Gastrocnemius medialis (tissue), 4 donors: ENCODE results near the gene FAM168A. TPM values are rescaled to one million over a fixed set of nuclear protein-coding genes. Genes with fewer than 3 reads are reported as not detected.

Source experiments
- ATAC-seq, 2 donors: fragments of 150-250 bp; one replicate each; pipeline ENCODE4 v1.9.1; 2016
- DNase-seq, 2 donors: peaks; one replicate each; pipeline ENCODE4 v3.0.0-alpha.2; 2019
- H3K27ac ChIP-seq, 4 donors: fragments of 200-600 bp; sonication (generic); 1 replicate in 1 of 4; 2 replicates in 3 of 4; pipeline ENCODE4 v1.5.1; 2016 to 2018; ENCODE audit warnings: mild to moderate bottlenecking in 2 of 4, moderate library complexity in 1 of 4
- H3K27me3 ChIP-seq, 3 donors: fragments of 200-600 bp; sonication (generic) in 2 of 3; 1 replicate in 1 of 3; 2 replicates in 2 of 3; pipeline versions ENCODE4 v1.5.1 to v1.6.0; 2016 to 2019; ENCODE audit warnings: mild to moderate bottlenecking in 1 of 3, moderate library complexity in 1 of 3
- H3K36me3 ChIP-seq, 2 donors: fragments of 200-600 bp; sonication (generic) in 1 of 2; one replicate each; pipeline ENCODE4 v1.5.1; 2017 to 2018
- H3K4me1 ChIP-seq, 2 donors: fragments of 200-600 bp; sonication (generic) in 1 of 2; one replicate each; pipeline ENCODE4 v1.5.1; 2016 to 2017; ENCODE audit warnings: mild to moderate bottlenecking in 2 of 2
- H3K4me3 ChIP-seq, 4 donors: fragments of 200-600 bp; sonication (generic) in 3 of 4; 1 replicate in 1 of 4; 2 replicates in 3 of 4; pipeline ENCODE4 v1.5.1; 2016 to 2019; ENCODE audit warnings: mild to moderate bottlenecking in 2 of 4
- H3K9me3 ChIP-seq, 3 donors: fragments of 200-600 bp; sonication (generic) in 2 of 3; 1 replicate in 1 of 3; 2 replicates in 2 of 3; pipeline ENCODE4 v1.5.1; 2016 to 2019
- POLR2A ChIP-seq, 2 donors: fragments of 450-650 bp; IDR thresholded peaks; one replicate each; pipeline ENCODE4 v1.6.1; 2017; ENCODE audit warnings: antibody characterized with exemption in 2 of 2, mild to moderate bottlenecking in 2 of 2, moderate library complexity in 2 of 2
- in situ Hi-C, 4 donors: fragments of 200-750 bp; cut with MboI; loops; one replicate each; pipeline versions ENCODE4 v1.15.0 to v1.8.0; 2017; ENCODE audit warnings: low sequenced_read_pairs in 4 of 4
- intact Hi-C: fragments of 100-400 bp; cut with DNase I; formaldehyde crosslinking; loops from one replicate; pipeline ENCODE4 v1.15.1; 2023; ENCODE audit warnings: low total_unique reads
- total RNA-seq, 4 donors: library from RNA; depleted of rRNA; stranded (reverse); fragments of >200 nt; gene quantifications; one replicate each; pipeline versions ENCODE4 v1.1.0 to v1.2.3, GENCODE V29; 2016
- TF ChIP-seq, protein P1 (sequence below), 5 experiments: fragments of 450-650 bp in 3 of 5; fragments of 200-600 bp in 2 of 5; sonication (generic) in 2 of 5; IDR thresholded peaks in 4 of 5; conservative IDR thresholded peaks in 1 of 5; 1 replicate in 4 of 5; 2 replicates in 1 of 5; pipeline ENCODE4 v1.5.1; 2016 to 2019; ENCODE audit warnings: antibody characterized with exemption in 5 of 5, mild to moderate bottlenecking in 3 of 5, moderate library complexity in 3 of 5

FAM168A gene
- total RNA-seq, 4 donors from 2014 or later: 15.9 to 29.3 (median 21.4) TPM

- DNase-seq (no peak), ATAC-seq (peak in 1 of 2 donors; percentile 35)
- TF ChIP-seq, protein P1, sequence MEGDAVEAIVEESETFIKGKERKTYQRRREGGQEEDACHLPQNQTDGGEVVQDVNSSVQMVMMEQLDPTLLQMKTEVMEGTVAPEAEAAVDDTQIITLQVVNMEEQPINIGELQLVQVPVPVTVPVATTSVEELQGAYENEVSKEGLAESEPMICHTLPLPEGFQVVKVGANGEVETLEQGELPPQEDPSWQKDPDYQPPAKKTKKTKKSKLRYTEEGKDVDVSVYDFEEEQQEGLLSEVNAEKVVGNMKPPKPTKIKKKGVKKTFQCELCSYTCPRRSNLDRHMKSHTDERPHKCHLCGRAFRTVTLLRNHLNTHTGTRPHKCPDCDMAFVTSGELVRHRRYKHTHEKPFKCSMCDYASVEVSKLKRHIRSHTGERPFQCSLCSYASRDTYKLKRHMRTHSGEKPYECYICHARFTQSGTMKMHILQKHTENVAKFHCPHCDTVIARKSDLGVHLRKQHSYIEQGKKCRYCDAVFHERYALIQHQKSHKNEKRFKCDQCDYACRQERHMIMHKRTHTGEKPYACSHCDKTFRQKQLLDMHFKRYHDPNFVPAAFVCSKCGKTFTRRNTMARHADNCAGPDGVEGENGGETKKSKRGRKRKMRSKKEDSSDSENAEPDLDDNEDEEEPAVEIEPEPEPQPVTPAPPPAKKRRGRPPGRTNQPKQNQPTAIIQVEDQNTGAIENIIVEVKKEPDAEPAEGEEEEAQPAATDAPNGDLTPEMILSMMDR (IDR thresholded peaks at IDR 0.05 in 4 of 5, conservative IDR thresholded peaks at IDR 0.05 in 1 of 5): no peak
- TF ChIP-seq POLR2A (IDR thresholded peaks at IDR 0.05): no peak
- Histone ChIP-seq H3K27me3 (no peaks in the 10 kb centered on the region), H3K4me1 (peaks cover 3 to 15% of the 10 kb centered on the region in 2 donors), H3K36me3 (no peaks in the 10 kb centered on the region), H3K4me3 (no peak overlapping the region), H3K9me3 (no peaks in the 10 kb centered on the region), H3K27ac (no peak overlapping the region)
- intact Hi-C loops (no loop called here), in situ Hi-C loops (no loop called here)
Observed at GRCh38 chr11:73429121-73429750, 168.7 kb downstream of the FAM168A start.

DNA sequence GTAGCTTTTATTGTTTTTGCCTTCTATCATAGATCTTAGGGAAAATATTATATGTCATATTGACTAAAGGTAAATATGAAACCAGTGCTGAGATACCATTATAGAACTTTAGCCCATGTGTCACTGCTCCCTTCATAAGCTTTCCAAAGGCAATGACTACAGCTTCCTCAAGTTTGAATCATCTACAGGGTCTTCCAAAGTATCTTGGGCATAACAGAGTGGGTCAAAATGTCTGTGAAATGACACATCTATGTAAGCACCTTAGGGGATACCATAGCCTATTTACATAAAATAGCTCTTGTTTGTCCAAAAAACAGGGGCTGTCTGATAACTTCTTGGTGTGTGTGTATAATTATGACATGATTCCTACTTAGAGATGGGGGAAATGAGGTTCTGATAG is 169.2 kb downstream of the FAM168A start:
- Histone ChIP-seq H3K27me3 (no peaks in the 10 kb centered on the region), H3K27ac (no peak overlapping the region), H3K36me3 (no peaks in the 10 kb centered on the region), H3K4me3 (no peak overlapping the region), H3K4me1 (peaks cover 3 to 15% of the 10 kb centered on the region in 2 donors), H3K9me3 (no peaks in the 10 kb centered on the region)
- ATAC-seq (no peak), DNase-seq (no peak)
- in situ Hi-C loops: no loop called here
- intact Hi-C loops: no loop called here
- TF ChIP-seq POLR2A (IDR thresholded peaks at IDR 0.05): no peak
- TF ChIP-seq, protein P1 (IDR thresholded peaks at IDR 0.05 in 4 of 5, conservative IDR thresholded peaks at IDR 0.05 in 1 of 5): no peak

DNA sequence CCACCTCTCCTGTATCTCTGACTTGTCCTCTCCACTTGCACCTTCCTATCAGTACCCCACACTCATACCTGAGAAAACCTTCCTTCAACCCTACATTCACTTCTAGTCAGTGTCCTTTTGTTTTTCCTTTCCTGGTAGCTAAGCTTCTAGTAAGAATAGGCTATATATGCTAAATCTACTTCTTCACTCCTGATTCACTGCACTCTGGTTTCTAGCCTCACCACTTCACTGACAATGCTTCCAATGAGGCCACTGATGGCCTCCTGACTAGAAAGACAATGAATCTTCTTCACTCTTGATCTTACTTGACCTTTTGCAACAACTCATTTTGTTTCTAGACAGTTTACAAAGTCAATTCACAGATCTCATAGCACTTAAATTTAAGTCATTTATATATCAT is 169.7 kb downstream of the FAM168A start:
- Histone ChIP-seq H3K27ac (no peak overlapping the region), H3K9me3 (no peaks in the 10 kb centered on the region), H3K27me3 (no peaks in the 10 kb centered on the region), H3K4me3 (no peak overlapping the region), H3K4me1 (peaks cover 3 to 15% of the 10 kb centered on the region in 2 donors), H3K36me3 (no peaks in the 10 kb centered on the region)
- no peak for ATAC-seq
- intact Hi-C loops (no loop called here), in situ Hi-C loops (no loop called here)
- DNase-seq: no peak
- no peak for TF ChIP-seq POLR2A (IDR thresholded peaks at IDR 0.05)
- TF ChIP-seq, protein P1 (IDR thresholded peaks at IDR 0.05 in 4 of 5, conservative IDR thresholded peaks at IDR 0.05 in 1 of 5): no peak

DNA sequence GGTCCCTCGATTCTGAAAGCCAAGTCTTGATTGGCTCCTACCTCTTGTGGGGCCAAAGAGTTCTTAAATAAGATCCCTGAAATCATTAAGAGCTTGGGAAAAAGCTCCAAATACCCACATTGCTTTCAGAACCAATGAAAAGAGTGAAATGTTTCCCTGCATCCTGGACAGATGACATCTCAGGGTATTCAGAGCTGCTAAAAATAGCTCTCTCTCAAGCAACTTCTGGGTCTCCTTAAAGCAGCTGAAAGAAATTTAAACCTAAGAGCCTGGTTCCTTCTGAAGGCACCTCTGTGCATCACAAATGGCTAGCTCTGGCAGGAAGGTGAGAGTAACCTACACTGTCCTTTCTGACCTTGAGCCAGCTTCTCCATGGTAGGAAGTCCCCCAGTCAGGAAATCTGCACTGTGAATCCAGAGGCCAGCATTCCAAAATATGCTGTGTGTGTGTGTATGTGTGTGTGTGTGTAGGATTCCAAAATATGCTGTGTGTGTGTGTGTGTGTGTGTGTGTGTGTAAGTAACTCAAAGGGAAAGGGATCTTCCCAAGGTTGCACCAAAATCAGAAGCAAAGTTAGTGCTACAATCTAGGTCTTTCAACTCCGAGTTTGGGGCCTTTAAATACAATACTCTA is 171.6 kb downstream of the FAM168A start:
- Histone ChIP-seq H3K4me3 (no peak overlapping the region), H3K36me3 (no peaks in the 10 kb centered on the region), H3K9me3 (no peaks in the 10 kb centered on the region), H3K4me1 (peaks cover 3 to 15% of the 10 kb centered on the region in 2 donors), H3K27ac (peak overlapping the region in 1 of 4 donors; percentile 29), H3K27me3 (no peaks in the 10 kb centered on the region)
- intact Hi-C loops: no loop called here
- peak in 1 of 2 donors; percentile 36 for ATAC-seq
- DNase-seq: no peak
- TF ChIP-seq, protein P1 (IDR thresholded peaks at IDR 0.05 in 4 of 5, conservative IDR thresholded peaks at IDR 0.05 in 1 of 5): no peak
- TF ChIP-seq POLR2A (IDR thresholded peaks at IDR 0.05): no peak
- in situ Hi-C loops: no loop called here
